Measurements from ENCODE around the gene PGM2L1.
A peak's percentile ranks its signal among the peaks of the same experiment; 100 is the strongest.
"Not testable (repeated sequence)": the region's sequence is repeated elsewhere in the genome, so short reads cannot be mapped to it uniquely, and the experiment has no call there.

Gene PGM2L1

GRCh38 chr11:74418509-74418895 is 20.3 kb upstream of the PGM2L1 start:
- H3K27me3 ChIP-seq (ENCODE audit: insufficient read depth, low read length) = no peaks in the 10 kb centered on the region
- no peaks in the 10 kb centered on the region for H3K36me3 ChIP-seq (ENCODE audit: insufficient read depth, low read length)

GRCh38 chr11:74417860-74418508 is 19.8 kb upstream of the PGM2L1 start:
- H3K9me3 ChIP-seq (ENCODE audit: low read length) = no peaks in the 10 kb centered on the region
- peaks cover 23% of the 10 kb centered on the region for H3K4me1 ChIP-seq (ENCODE audit: insufficient read depth, low read length)
- H3K27me3 ChIP-seq (ENCODE audit: insufficient read depth, low read length) = no peaks in the 10 kb centered on the region
- no peak overlapping the region for H2AFZ ChIP-seq (ENCODE audit: low read depth, low read length)
- no peaks in the 10 kb centered on the region for H3K36me3 ChIP-seq (ENCODE audit: insufficient read depth, low read length)
- no peak overlapping the region for H3K4me3 ChIP-seq (ENCODE audit: low read length)

More at GRCh38 chr11:74418509-74418895, 20.3 kb upstream of the PGM2L1 start:
- Histone ChIP-seq H3K4me1 (ENCODE audit: insufficient read depth, low read length) (peaks cover 23% of the 10 kb centered on the region), H2AFZ (ENCODE audit: low read depth, low read length) (peak overlapping the region; percentile 26), H3K4me3 (ENCODE audit: low read length) (no peak overlapping the region), H3K9me3 (ENCODE audit: low read length) (no peaks in the 10 kb centered on the region)

GRCh38 chr11:74417379-74417804 is 19.2 kb upstream of the PGM2L1 start:
- no peaks in the 10 kb centered on the region for H3K27me3 ChIP-seq (ENCODE audit: insufficient read depth, low read length)
- H3K4me1 ChIP-seq (ENCODE audit: insufficient read depth, low read length) = peaks cover 23% of the 10 kb centered on the region
- H3K4me3 ChIP-seq (ENCODE audit: low read length) = no peak overlapping the region
- no peak overlapping the region for H2AFZ ChIP-seq (ENCODE audit: low read depth, low read length)
- no peaks in the 10 kb centered on the region for H3K9me3 ChIP-seq (ENCODE audit: low read length)
- no peaks in the 10 kb centered on the region for H3K36me3 ChIP-seq (ENCODE audit: insufficient read depth, low read length)

GRCh38 chr11:74416974-74417373 is 18.7 kb upstream of the PGM2L1 start:
- peaks cover 23% of the 10 kb centered on the region for H3K4me1 ChIP-seq (ENCODE audit: insufficient read depth, low read length)
- not testable (repeated sequence) for H3K27me3 ChIP-seq (ENCODE audit: insufficient read depth, low read length); H3K36me3 ChIP-seq (ENCODE audit: insufficient read depth, low read length); H3K4me3 ChIP-seq (ENCODE audit: low read length); H2AFZ ChIP-seq (ENCODE audit: low read depth, low read length); H3K9me3 ChIP-seq (ENCODE audit: low read length)

- no peaks in the 10 kb centered on the region for H3K9me3 ChIP-seq (ENCODE audit: low read length)
- no peak overlapping the region for H3K4me3 ChIP-seq (ENCODE audit: low read length)
- H3K4me1 ChIP-seq (ENCODE audit: insufficient read depth, low read length) = peaks cover 9% of the 10 kb centered on the region
- no peaks in the 10 kb centered on the region for H3K36me3 ChIP-seq (ENCODE audit: insufficient read depth, low read length)
- H3K27me3 ChIP-seq (ENCODE audit: insufficient read depth, low read length) = no peaks in the 10 kb centered on the region
- no peak overlapping the region for H2AFZ ChIP-seq (ENCODE audit: low read depth, low read length)
Observed at GRCh38 chr11:74412733-74413359, 14.6 kb upstream of the PGM2L1 start.

- no peak overlapping the region for H2AFZ ChIP-seq (ENCODE audit: low read depth, low read length)
- H3K4me3 ChIP-seq (ENCODE audit: low read length) = no peak overlapping the region
- no peaks in the 10 kb centered on the region for H3K9me3 ChIP-seq (ENCODE audit: low read length)
- H3K36me3 ChIP-seq (ENCODE audit: insufficient read depth, low read length) = no peaks in the 10 kb centered on the region
- H3K4me1 ChIP-seq (ENCODE audit: insufficient read depth, low read length) = peaks cover 4% of the 10 kb centered on the region
- no peaks in the 10 kb centered on the region for H3K27me3 ChIP-seq (ENCODE audit: insufficient read depth, low read length)
Observed at GRCh38 chr11:74412321-74412720, 14.1 kb upstream of the PGM2L1 start.

- no peak overlapping the region for H2AFZ ChIP-seq (ENCODE audit: low read depth, low read length)
Observed at GRCh38 chr11:74409633-74410032, 11.4 kb upstream of the PGM2L1 start.

GRCh38 chr11:74403607-74404321 is 5.5 kb upstream of the PGM2L1 start:
- H3K4me3 ChIP-seq (ENCODE audit: low read length) = no peak overlapping the region
- H3K36me3 ChIP-seq (ENCODE audit: insufficient read depth, low read length) = no peaks in the 10 kb centered on the region
- H3K9me3 ChIP-seq (ENCODE audit: low read length) = no peaks in the 10 kb centered on the region
- H3K27me3 ChIP-seq (ENCODE audit: insufficient read depth, low read length) = no peaks in the 10 kb centered on the region
- peaks cover 4% of the 10 kb centered on the region for H3K4me1 ChIP-seq (ENCODE audit: insufficient read depth, low read length)
- no peak overlapping the region for H2AFZ ChIP-seq (ENCODE audit: low read depth, low read length)

More at GRCh38 chr11:74409633-74410032, 11.4 kb upstream of the PGM2L1 start:
- Histone ChIP-seq H3K27me3 (ENCODE audit: insufficient read depth, low read length) (no peaks in the 10 kb centered on the region), H3K9me3 (ENCODE audit: low read length) (no peaks in the 10 kb centered on the region), H3K36me3 (ENCODE audit: insufficient read depth, low read length) (no peaks in the 10 kb centered on the region), H3K4me1 (ENCODE audit: insufficient read depth, low read length) (no peaks in the 10 kb centered on the region), H3K4me3 (ENCODE audit: low read length) (no peak overlapping the region)

- no peaks in the 10 kb centered on the region for H3K36me3 ChIP-seq (ENCODE audit: insufficient read depth, low read length)
- H3K9me3 ChIP-seq (ENCODE audit: low read length) = no peaks in the 10 kb centered on the region
- H3K27me3 ChIP-seq (ENCODE audit: insufficient read depth, low read length) = no peaks in the 10 kb centered on the region
- no peak overlapping the region for H2AFZ ChIP-seq (ENCODE audit: low read depth, low read length)
- peaks cover 9% of the 10 kb centered on the region for H3K4me1 ChIP-seq (ENCODE audit: insufficient read depth, low read length)
- H3K4me3 ChIP-seq (ENCODE audit: low read length) = no peak overlapping the region
Observed at GRCh38 chr11:74400606-74401005, 2.4 kb upstream of the PGM2L1 start.

- Histone ChIP-seq H3K4me3 (ENCODE audit: low read length) (peak overlapping the region; percentile 92), H3K4me1 (ENCODE audit: insufficient read depth, low read length) (peaks cover 9% of the 10 kb centered on the region), H3K9me3 (ENCODE audit: low read length) (no peaks in the 10 kb centered on the region), H2AFZ (ENCODE audit: low read depth, low read length) (peak overlapping the region; percentile 77), H3K27me3 (ENCODE audit: insufficient read depth, low read length) (no peaks in the 10 kb centered on the region), H3K36me3 (ENCODE audit: insufficient read depth, low read length) (no peaks in the 10 kb centered on the region)
Observed at GRCh38 chr11:74397501-74398243, 561 bp downstream of the PGM2L1 start.

GRCh38 chr11:74392256-74392655 is 6.0 kb downstream of the PGM2L1 start:
- Histone ChIP-seq H3K4me1 (ENCODE audit: insufficient read depth, low read length) (peaks cover 5% of the 10 kb centered on the region), H3K36me3 (ENCODE audit: insufficient read depth, low read length) (no peaks in the 10 kb centered on the region), H3K27me3 (ENCODE audit: insufficient read depth, low read length) (no peaks in the 10 kb centered on the region), H3K9me3 (ENCODE audit: low read length) (no peaks in the 10 kb centered on the region), H2AFZ (ENCODE audit: low read depth, low read length) (no peak overlapping the region), H3K4me3 (ENCODE audit: low read length) (no peak overlapping the region)

- Histone ChIP-seq H3K9me3 (ENCODE audit: low read length) (no peaks in the 10 kb centered on the region), H3K27me3 (ENCODE audit: insufficient read depth, low read length) (no peaks in the 10 kb centered on the region), H3K36me3 (ENCODE audit: insufficient read depth, low read length) (no peaks in the 10 kb centered on the region), H2AFZ (ENCODE audit: low read depth, low read length) (no peak overlapping the region), H3K4me1 (ENCODE audit: insufficient read depth, low read length) (no peaks in the 10 kb centered on the region), H3K4me3 (ENCODE audit: low read length) (no peak overlapping the region)
Observed at GRCh38 chr11:74391193-74391592, 7.0 kb downstream of the PGM2L1 start.

GRCh38 chr11:74390697-74391096 is 7.5 kb downstream of the PGM2L1 start:
- no peak overlapping the region for H2AFZ ChIP-seq (ENCODE audit: low read depth, low read length)
- no peaks in the 10 kb centered on the region for H3K27me3 ChIP-seq (ENCODE audit: insufficient read depth, low read length)
- no peak overlapping the region for H3K4me3 ChIP-seq (ENCODE audit: low read length)
- no peaks in the 10 kb centered on the region for H3K36me3 ChIP-seq (ENCODE audit: insufficient read depth, low read length)
- no peaks in the 10 kb centered on the region for H3K4me1 ChIP-seq (ENCODE audit: insufficient read depth, low read length)
- H3K9me3 ChIP-seq (ENCODE audit: low read length) = no peaks in the 10 kb centered on the region
